Testis (tissue), 3 donors: ENCODE measurements around the gene C19orf25. TPM values are rescaled to one million over a fixed set of nuclear protein-coding genes. Genes with fewer than 3 reads are reported as not detected.

ENCODE experiments used
- DNase-seq: peaks from one replicate; pipeline ENCODE4 v3.0.0-alpha.2; 2019
- H3K27ac ChIP-seq, 2 donors: fragments of 200-600 bp; sonication (generic); one replicate each; pipeline ENCODE4 v1.5.1; 2019
- H3K27me3 ChIP-seq: fragments of 200-600 bp; sonication (generic); one replicate; pipeline ENCODE4 v1.5.1; 2019
- H3K36me3 ChIP-seq: fragments of 200-600 bp; sonication (generic); one replicate; pipeline ENCODE4 v1.5.1; 2017; ENCODE audit warnings: low read depth; ENCODE audit errors: missing control alignments
- H3K4me1 ChIP-seq: fragments of 200-600 bp; sonication (generic); one replicate; pipeline ENCODE4 v1.5.1; 2019
- H3K4me3 ChIP-seq, 2 donors: fragments of 200-600 bp; sonication (generic); one replicate each; pipeline ENCODE4 v1.5.1; 2017 to 2019
- H3K9me3 ChIP-seq: fragments of 200-600 bp; sonication (generic); one replicate; pipeline ENCODE4 v1.5.1; 2017
- CTCF ChIP-seq, 3 experiments: fragments of 450-650 bp in 2 of 3; fragments of 200-600 bp in 1 of 3; sonication (generic) in 1 of 3; IDR thresholded peaks; one replicate each; pipeline ENCODE4 v1.5.1; 2016 to 2019; ENCODE audit warnings: antibody characterized with exemption in 3 of 3, mild to moderate bottlenecking in 2 of 3, moderate library complexity in 1 of 3
- POLR2A ChIP-seq: fragments of 450-650 bp; IDR thresholded peaks from one replicate; pipeline ENCODE4 v1.6.1; 2017; ENCODE audit warnings: antibody characterized with exemption, mild to moderate bottlenecking, moderate library complexity
- WGBS, 2 donors: methylation state at CpG; one replicate each; pipeline ENCODE4 v1.1.5; 2018; 5-methylcytosine and 5-hydroxymethylcytosine counted together
- intact Hi-C: fragments of 100-400 bp; cut with DNase I; formaldehyde crosslinking; loops from one replicate; pipeline ENCODE4 v1.15.1; 2023; ENCODE audit warnings: low total_unique reads
- polyA plus RNA-seq: library from polyadenylated mRNA; stranded (reverse); fragments of 350-450 nt; fragmentation: Illumina TruSeq; extraction: RNeasy Lipid Tissue Mini Kit (QIAGEN cat#74804); gene quantifications from one replicate; pipeline ENCODE4 v1.2.3, GENCODE V29; 2014; ENCODE audit warnings: low read depth, low replicate concordance; ENCODE audit not compliant: insufficient read depth
- total RNA-seq, 2 donors: library from RNA; depleted of rRNA; stranded (reverse); fragments of >200 nt; gene quantifications; one replicate each; pipeline ENCODE4 v1.2.3, GENCODE V29; 2016

Gene C19orf25
- total and polyA plus RNA-seq, 3 donors from 2014 or later = 39.3 to 72.5 (median 55.4) TPM

DNA sequence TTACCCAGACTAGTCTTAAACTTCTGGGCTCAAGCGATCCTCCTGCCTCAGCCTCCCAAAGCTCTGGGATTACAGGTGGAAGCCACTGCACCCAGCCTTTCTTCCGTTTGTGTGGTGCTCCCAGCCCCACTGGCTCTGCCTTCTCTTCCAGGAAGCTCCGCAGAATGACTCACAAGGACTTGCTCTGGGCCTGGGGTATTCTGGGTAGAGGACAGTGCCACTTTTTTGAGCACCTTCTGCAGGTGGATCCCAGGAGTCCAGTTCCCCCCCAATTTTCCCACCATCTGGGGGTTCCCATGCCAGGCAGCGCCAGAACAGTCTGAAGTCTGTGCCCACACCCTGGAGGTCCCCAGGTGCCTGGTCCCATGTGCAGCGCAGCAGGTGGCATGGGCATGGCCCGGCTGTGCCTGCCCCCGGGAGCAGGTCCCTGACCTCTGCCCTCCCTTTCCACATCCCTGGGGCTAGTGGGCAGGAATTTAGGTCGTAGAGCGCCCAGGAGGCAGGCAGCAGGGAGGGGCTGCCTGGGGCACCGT, 13.5 kb upstream of the C19orf25 start:
- WGBS, 2 donors = 54 to 59% methylated on average over 4 to 10 of the region's 10 CpGs
- H3K27ac ChIP-seq = peak overlapping the region in 1 of 2 donors; percentile 48
- H3K4me1 ChIP-seq = peaks cover 33% of the 10 kb centered on the region
- H3K9me3 ChIP-seq = no peaks in the 10 kb centered on the region
- H3K27me3 ChIP-seq = no peaks in the 10 kb centered on the region
- H3K4me3 ChIP-seq = peak overlapping the region; percentile 67 to 71
- intact Hi-C loops = no loop called here
- H3K36me3 ChIP-seq = no peaks in the 10 kb centered on the region
- TF ChIP-seq CTCF (IDR thresholded peaks at IDR 0.05) (no peak), POLR2A (no peak)
- no peak for DNase-seq

- peaks cover 27% of the 10 kb centered on the region for H3K4me1 ChIP-seq
- H3K27me3 ChIP-seq = no peaks in the 10 kb centered on the region
- intact Hi-C loops = no loop called here
- H3K27ac ChIP-seq = peak overlapping the region in 1 of 2 donors; percentile 48
- TF ChIP-seq CTCF (IDR thresholded peaks at IDR 0.05) (no peak), POLR2A (no peak)
- no peak for DNase-seq
- no peaks in the 10 kb centered on the region for H3K36me3 ChIP-seq
- H3K4me3 ChIP-seq = peak overlapping the region; percentile 67 to 71
- WGBS, 2 donors = 27 to 47% methylated on average over 10 to 12 of the region's 12 CpGs
- no peaks in the 10 kb centered on the region for H3K9me3 ChIP-seq
Measured at GRCh38 chr19:1491849-1492170, 12.8 kb upstream of the C19orf25 start.

- peak within 1 kb of the TSS; percentile 67 to 71 for H3K4me3 ChIP-seq
Measured at GRCh38 chr19:1491114-1491848, 12.3 kb upstream of the C19orf25 start, which contains the start of gene REEP6. Gene REEP6 (plus strand): TSS chr19:1491181. CDS start chr19:1491270, 89 bp downstream.

DNA sequence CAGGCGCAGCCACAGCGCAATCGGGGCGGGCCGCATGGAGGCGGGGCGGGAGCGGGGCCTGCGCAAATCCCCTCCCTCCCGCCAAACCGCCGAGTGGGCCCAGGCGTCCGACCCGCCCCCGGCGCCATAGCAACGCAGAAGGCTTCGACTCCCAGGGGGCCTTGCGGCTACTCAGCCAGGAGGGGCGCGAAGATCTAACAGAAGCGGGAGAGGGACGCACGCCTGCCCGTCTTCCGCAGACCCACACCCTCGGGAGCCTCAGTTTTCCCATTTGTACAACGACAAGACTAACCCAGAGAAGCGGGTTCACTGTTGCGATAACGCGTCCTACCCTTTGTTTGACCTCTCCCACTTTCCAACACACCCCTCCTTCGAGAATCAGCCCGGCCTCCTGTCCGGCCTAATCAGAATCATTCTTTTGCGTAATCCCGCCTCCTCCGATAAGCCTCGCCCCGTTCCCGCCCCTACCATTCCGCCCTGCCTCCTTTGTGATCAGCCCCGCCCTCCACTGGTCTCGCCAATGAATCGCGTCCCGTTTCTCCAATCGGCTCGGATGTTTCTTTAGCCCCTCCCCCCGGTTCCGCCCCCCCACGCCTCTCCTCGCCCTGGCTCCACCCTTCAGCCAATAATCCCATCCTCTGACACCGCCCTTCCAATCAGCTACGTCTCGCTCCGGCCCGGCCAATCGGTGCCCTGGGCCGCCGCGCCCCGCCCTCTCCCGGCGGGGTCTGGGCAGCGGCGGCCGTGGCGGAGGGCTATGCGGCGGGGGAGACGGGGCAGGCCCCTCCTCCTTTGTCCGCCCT, 11.5 kb upstream of the C19orf25 start, which contains the start of gene PCSK4:
PCSK4 (minus strand) TSS at position 40 of the 803 bp plus-strand sequence; CDS start at position 36, 4 bp downstream.
- 1% methylated on average over 40 to 73 of the region's 74 CpGs for WGBS, 2 donors
- H3K9me3 ChIP-seq = no peaks in the 10 kb centered on the region
- peak within 1 kb of the TSS; percentile 32 to 85 for H3K27ac ChIP-seq
- peak; percentile 99 for DNase-seq
- peaks cover 20% of the 10 kb centered on the region for H3K4me1 ChIP-seq
- TF ChIP-seq POLR2A (no peak), CTCF (IDR thresholded peaks at IDR 0.05) (peak in 2 of 3 experiments; percentile 27 to 29)
- H3K4me3 ChIP-seq = peak within 1 kb of the TSS; percentile 67 to 71
- no peaks in the 10 kb centered on the region for H3K27me3 ChIP-seq
- intact Hi-C loops = no loop called here
- H3K36me3 ChIP-seq = no peaks in the 10 kb centered on the region

More at GRCh38 chr19:1491114-1491848, 12.3 kb upstream of the C19orf25 start, which contains the start of gene REEP6:
- Histone ChIP-seq H3K36me3 (no peaks in the 10 kb centered on the region), H3K27ac (peak within 1 kb of the TSS; percentile 32 to 85), H3K4me1 (peaks cover 27% of the 10 kb centered on the region), H3K9me3 (no peaks in the 10 kb centered on the region), H3K27me3 (no peaks in the 10 kb centered on the region)
- TF ChIP-seq POLR2A = no peak
- TF ChIP-seq CTCF (IDR thresholded peaks at IDR 0.05) = peak in 1 of 3 experiments; percentile 0
- no peak for DNase-seq
- 2 to 3% methylated on average over 55 to 69 of the region's 73 CpGs for WGBS, 2 donors
- intact Hi-C loops = no loop called here
